SK-N-MC (cell line): ENCODE data around the gene LTBP2.

Source experiments
- EZH2 ChIP-seq: fragments of 200-600 bp; sonication (generic); IDR thresholded peaks from one replicate; pipeline ENCODE4 v1.6.1; 2017; ENCODE audit warnings: antibody characterized with exemption
- FOXP2 ChIP-seq: optimal IDR thresholded peaks from 2 replicates; pipeline ENCODE3; 2011; ENCODE audit warnings: mild to moderate bottlenecking, moderate library complexity; ENCODE audit not compliant: insufficient read depth; ENCODE audit errors: extremely low read length, control extremely low read depth
- POLR2AphosphoS5 ChIP-seq: IDR thresholded peaks from 2 replicates; pipeline ENCODE4 v1.6.1; 2012; ENCODE audit warnings: mild to moderate bottlenecking, low read depth, low read length, borderline replicate concordance

DNA sequence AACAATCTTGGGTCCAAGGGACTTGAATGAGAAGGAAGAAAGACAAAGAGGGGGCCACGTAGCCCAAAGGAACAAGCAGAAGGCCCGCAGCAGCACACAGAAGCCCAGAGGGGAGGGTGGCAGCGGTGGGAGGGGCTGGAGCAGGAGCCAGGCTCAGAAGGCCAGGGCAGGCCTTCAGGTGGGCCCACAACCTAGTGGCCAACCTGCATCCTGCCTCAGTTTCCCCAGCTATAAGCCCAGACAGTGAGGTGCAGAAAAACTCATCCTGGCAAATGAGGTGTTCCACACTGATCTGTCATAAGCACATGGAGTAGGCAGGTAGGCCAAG, 34.1 kb downstream of the LTBP2 start:
- TF ChIP-seq POLR2AphosphoS5 (no peak), EZH2 (no peak), FOXP2 (no peak)
